HG02763 (cell line): Measurements from ENCODE around the gene CABYR.

Experiments used
- ATAC-seq: cut with Tn5 transposase; IDR thresholded peaks from one replicate; pipeline ENCODE4 v1.9.1; 2021; ENCODE audit warnings: mild to moderate bottlenecking, moderate library complexity; ENCODE audit not compliant: unreplicated experiment

The CABYR gene

DNA sequence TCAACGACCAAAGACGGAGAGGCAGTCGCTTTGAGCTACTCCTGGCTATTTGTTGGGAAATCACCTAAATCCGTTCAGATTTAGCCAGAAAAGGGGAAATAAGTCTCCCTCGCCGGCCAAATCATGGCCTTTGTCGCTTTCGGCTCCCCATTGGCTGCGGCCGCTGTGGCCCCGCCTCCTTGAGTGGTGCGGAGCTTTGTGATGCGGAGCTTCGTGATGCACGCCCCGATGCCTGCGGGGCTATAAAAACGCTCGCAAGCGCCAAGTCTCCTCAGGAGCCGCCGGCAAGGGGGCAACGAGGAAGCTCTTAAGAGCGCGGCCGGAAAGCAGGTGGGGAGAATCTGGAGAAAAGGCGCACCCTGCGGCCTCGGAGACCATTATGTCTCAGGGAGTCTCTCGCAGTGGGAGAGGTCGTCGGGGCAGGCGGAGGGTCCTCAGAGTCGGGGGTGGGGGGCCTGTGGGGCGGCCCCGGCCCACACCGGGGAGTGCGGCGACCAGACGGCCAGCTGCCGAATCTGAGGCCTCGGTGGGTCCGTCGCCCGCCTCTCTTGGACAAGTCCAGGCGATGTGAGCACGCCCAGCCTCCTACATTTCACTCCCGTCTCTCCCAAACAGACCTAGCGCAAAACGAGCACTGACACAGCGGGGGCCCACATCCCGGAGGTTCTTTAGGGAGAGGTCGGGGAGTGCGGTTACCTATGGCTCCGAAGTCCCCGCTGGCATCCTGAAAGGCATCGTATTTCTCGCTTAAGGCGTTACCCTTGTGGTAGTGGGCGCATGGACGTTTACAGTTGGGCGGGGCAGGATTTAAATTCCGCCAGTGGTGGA is at the start of gene CABYR:
Gene CABYR, plus strand, starts transcription at position 274 of the 828 bp plus-strand sequence. CDS start 4,053 bp downstream, outside the sequence.
- ATAC-seq, result peak; percentile 87

GRCh38 chr18:24089076-24089475 is 49.8 kb upstream of the CABYR start:
- ATAC-seq, result no peak

DNA sequence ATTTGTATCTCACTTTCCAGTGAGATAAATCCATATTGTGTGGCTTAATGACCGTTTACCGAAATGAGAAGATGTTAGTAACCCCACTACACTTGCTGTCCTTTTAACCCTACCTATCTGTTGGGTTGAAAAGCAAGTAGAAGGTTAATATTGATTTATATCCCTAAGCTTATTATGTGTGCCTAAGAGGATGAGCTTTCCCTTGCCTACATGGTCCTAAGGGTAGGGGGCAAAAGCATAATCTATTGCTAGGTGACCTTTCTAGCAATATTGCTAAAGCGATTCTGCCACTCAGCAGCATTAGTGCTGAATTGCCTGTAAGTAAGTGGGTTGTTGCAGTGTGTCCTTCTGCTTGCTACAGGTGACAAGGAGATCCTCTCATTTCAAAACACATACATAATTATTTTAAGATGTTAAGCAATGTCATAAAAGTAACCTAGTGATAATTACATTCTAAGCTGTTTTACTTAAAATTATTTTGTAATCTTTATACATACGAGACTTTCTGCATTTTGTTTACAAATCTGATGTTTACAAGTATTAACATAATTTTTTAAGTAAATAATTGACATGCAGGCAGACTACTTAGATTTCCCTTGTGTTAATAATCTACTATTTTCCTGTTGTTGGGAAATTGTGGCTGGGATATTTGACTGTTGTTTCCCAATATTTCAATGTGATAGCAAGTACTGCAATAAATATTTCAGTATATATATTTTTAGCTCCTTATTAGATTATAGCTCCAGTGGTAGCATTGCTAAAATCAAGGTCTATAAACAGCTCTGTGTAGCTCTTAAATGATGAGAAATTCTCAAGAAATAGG is 49.1 kb upstream of the CABYR start:
- ATAC-seq, result no peak

GRCh38 chr18:24090876-24091275 is 48.0 kb upstream of the CABYR start:
- no peak for ATAC-seq

DNA sequence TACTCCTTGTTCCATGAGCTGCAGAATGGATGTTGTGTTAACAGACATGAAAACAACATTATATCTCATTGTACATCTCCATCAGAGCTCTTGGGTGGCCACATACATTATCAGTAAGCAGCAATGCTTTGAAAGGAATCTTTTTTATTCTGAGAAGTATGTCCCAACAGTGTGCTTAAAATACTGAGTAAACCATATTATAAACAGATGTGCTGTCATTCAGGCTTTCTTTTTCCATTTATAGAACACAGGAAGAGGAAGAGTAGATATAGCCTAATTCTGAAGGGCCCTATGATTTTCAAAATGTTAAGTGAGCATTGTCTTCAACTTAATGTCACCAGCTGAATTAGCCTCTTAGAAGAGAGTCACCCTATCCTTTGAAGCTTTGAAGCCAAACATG is 44.3 kb upstream of the CABYR start:
- no peak for ATAC-seq

DNA sequence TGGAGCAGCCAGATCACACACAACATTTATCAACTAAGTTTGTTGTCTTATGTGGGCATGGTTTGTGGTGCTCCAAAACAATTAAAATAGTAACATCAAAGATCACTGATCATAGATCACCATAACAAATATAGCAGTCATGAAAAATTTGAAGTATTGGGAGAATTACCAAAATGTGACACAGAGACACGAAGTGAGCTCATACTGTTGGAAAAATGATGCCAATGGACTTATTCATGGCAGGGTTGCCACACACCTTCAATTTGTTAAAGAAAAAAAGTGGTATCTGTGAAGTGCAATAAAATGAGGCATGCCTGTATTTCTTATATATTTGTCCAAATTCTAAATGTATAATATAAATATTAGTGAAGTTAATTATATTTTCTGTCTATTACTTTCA is 42.9 kb upstream of the CABYR start:
- no peak for ATAC-seq

DNA sequence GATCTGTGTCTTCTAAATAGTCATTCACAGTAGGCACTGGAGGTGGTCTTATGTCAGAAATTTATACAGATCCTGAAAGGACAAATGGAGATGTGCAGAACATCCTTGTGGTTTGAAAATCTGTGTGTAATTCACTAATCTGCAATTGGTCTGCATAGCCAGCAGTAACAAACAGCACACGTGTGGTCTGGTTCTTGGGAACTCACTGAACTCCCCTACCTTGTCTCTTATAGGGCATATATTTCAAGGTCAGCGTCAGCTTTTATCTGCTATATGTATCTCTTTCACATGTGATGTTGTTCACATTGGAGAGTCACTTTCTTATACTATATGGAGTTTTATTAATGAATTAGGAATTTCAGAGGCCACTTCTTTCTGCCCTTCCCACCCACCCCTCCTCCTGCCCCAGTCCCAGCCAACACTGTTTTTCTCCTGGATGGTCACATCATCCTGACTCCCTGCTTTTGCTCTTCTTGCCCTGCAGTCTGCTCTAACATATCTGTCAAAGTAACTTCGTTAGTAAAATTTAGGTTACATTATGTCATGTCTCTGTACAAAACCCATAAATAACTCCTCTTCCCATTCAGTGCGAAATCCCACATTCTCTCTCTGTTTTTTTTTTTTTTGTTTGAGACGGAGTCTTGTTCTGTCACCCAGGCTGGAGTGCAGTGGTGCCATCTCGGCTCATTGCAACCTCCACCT is 35.4 kb upstream of the CABYR start:
- no peak for ATAC-seq

- no peak for ATAC-seq
Observed at GRCh38 chr18:24104486-24104885, 34.4 kb upstream of the CABYR start.

GRCh38 chr18:24108641-24109040 is 30.2 kb upstream of the CABYR start:
- ATAC-seq, result no peak

GRCh38 chr18:24111936-24112335 is 26.9 kb upstream of the CABYR start:
- ATAC-seq, result no peak

GRCh38 chr18:24112464-24112863 is 26.4 kb upstream of the CABYR start:
- no peak for ATAC-seq

DNA sequence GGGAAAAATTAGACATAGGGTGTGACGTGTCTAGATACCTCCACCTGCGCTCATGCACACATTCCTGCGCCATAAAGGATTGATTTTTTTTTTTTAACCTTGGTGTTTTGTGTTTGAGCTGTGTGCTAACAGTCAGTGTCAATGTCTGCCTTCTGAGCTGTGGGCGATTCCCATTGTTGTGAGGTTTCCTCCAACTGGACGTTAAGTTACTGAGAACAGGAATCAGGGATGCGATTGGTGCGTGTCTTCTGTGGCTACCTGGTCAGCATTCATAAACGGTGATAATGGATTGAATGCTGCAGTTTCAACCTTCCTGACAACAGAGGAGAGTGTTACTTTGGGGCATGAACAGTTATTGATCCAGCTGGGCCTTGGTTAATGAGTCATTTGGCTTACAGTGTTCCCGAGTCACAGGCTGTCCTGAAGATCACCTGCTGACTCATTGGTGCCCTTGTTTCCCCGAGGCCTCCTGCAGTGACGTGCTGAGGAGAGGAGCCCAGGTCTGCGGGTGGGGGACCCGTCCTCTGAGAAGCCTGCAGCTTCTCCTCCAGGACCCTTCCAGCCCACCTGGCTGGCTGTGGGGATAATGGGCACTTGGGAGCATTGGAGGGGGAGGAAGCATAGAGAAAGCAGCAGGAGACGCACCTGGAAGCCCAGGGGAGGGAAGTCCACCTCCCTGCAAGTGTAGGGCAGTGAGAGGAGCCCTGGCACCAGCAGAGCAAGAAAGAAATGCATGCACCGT is 25.8 kb upstream of the CABYR start:
- ATAC-seq, result no peak

DNA sequence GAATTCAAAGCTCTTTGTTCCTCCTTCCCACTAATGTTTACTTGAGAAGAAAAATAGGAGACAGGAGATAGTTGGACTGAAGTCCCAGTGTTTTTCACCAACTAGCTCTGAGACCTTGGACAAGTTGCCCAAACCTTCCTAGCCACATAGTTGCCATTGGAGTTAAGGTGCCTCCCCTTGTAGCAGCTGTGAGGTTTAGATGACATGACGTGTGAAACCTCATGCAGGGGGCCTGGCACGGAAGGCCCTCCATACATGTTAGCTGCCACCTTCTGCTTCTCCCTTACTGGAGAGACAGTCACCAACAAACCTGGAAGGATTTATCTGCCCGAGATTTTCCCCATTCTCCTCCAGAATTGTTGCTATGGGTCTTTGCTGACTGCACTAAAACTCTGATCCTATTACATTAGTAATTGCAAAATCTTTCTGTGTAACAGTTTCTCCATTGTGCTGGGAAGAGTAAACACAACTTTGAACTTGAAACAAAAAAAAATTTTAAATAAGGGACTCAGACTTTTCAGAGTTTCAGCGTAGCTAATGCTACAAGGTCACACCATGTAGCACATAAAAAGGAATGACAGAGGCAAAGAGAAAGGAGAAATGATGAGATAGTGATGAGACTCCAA is 23.8 kb upstream of the CABYR start:
- no peak for ATAC-seq

DNA sequence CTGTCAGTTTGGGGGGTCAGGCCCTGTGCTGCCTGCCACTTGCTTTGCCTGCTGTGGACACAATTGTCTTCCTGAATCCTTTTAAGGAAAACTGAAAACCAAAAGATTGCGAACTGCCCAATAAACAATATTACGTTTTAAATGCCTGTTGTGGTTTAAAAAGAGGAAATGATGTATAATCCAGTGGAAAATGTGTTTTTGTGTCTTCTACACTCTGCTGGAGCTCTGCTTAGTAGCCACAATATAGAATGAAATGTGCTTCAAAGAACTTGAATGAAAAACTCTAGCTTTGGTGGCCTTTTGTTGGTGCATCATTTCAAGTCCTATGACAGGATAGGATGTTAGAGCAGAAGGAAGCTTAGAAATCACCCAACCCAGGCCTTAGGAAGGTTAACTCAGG is 23.2 kb upstream of the CABYR start:
- ATAC-seq, result no peak

GRCh38 chr18:24118750-24119577 is 19.9 kb upstream of the CABYR start:
- ATAC-seq, result peak; percentile 69

DNA sequence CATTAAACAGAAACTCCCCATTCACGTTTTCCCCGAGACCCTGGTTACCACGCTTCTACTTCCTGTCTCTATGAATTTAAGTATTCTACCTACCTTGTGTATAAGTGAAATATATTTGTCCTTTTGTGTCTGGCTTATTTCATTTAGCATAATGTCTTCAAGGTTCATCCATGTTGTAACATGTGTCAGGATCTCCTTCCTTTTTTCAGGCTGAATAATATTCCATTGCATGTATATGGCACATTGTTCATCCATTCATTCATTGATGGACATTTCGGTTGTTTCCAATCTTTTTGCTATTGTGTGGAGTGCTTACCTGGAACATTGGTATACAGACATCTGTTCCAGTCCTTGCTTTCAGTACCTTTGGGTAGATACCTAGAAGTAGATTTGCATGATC is 18.2 kb upstream of the CABYR start:
- no peak for ATAC-seq

DNA sequence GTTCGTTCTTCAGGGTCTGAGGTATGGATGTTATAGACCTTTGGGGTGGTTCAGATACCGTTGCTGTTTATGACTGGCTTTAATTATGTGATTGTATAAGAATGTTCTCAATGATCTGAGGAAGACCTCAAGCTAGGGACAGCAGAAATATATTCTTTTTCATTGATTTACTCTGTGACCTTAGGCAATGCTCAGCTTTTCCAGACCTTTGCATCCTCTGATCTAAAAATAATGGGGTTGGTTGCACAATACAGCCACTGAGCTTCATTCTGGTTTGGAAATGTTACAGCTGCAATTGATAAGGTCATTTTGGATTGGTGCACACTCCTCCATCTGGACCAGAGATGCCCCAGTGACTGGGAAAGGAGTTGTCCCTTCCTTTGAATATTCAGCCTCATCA is 17.2 kb upstream of the CABYR start:
- ATAC-seq, result no peak

DNA sequence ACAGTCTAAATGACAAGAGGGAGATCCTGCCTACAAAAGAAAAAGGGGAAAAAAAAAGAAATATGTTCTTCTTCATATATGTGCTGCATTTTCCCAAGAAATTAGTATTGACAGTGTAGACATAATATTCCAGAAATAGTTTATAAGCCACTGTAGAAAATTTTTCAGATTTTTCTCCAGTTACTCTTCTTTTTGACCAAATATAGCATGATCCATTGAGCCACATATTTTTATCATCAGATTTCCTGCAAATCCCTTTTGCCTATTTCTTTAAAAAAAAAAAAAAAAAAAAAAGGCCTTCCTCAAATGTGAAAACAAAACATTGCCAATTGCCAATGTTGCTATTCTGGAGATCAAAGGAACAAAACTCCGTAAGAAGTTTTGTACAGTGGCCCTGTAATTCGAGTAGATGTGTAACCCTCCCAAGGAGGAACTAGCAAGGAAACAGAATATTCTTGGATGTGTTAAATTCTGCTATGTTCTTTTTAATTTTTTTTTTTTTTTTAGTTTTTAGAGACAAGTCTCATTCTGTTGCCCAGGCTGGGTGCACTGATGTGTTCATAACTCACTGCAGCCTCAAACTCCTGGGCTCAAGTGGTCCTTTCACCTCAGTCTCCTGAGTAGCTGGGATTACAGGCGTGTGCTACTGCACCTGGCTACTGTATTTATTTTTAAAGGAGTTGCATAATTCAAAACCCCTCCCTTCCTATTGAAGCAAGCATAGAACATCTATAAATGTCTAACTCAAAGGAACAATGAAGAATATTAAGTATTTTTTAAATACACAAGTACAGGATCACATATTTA is 12.5 kb upstream of the CABYR start:
- ATAC-seq, result no peak

DNA sequence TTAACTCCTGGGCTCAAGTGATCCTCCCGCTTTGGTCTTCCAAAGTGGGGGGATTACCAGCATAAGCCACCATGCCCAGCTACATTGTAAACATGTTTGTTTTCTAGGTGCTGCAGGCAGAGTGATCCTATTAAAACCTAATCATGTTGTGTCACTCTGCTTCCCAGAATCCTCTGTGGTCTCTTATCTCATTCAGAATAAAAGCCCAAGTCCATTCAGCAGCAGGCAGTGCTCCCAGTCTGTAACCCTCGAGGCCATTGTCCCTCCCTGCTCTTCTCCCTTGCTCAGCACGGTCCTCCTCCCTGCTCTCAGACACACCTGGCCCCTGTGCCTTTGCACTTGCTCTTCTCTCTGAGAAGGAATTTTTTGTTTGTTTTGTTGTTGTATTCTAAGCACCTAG is 11.1 kb upstream of the CABYR start:
- ATAC-seq, result no peak
